GM23338 (cell line): ENCODE data around the gene CARMIL1. TPM values are rescaled to one million over a fixed set of nuclear protein-coding genes. Genes with fewer than 3 reads are reported as not detected.

Experiments
- ATAC-seq: fragments of 200-7000 bp; cut with Tn5 transposase; 3 replicates; pipeline ENCODE4 v1.9.1; 2020
- DNase-seq: peaks from one replicate; pipeline ENCODE4 v3.0.0-alpha.2; 2015; ENCODE audit warnings: low spot score
- H2AFZ ChIP-seq: fragments of 200-600 bp; sonication (generic); 2 replicates; pipeline ENCODE4 v1.8.0; 2016; ENCODE audit warnings: antibody characterized with exemption, mild to moderate bottlenecking, moderate library complexity
- H3F3A ChIP-seq: fragments of 200-600 bp; sonication (generic); replicated peaks from 2 replicates; pipeline ENCODE4 v1.8.0; 2017; ENCODE audit warnings: antibody characterized with exemption, mixed run types, low read depth
- H3K27ac ChIP-seq: fragments of 200-600 bp; sonication (generic); 2 replicates; pipeline ENCODE4 v1.6.1; 2016; ENCODE audit warnings: low read depth
- H3K27me3 ChIP-seq: fragments of 200-600 bp; sonication (generic); 2 replicates; pipeline ENCODE4 v1.8.0; 2016; ENCODE audit warnings: mild to moderate bottlenecking, mixed run types, moderate library complexity; ENCODE audit not compliant: insufficient read depth
- H3K36me3 ChIP-seq: fragments of 200-600 bp; sonication (generic); 2 replicates; pipeline ENCODE4 v1.8.0; 2016; ENCODE audit warnings: mild to moderate bottlenecking; ENCODE audit not compliant: insufficient read depth
- H3K4me1 ChIP-seq: fragments of 200-600 bp; sonication (generic); 2 replicates; pipeline ENCODE4 v1.8.0; 2016; ENCODE audit warnings: mild to moderate bottlenecking, moderate library complexity; ENCODE audit not compliant: insufficient read depth
- H3K4me2 ChIP-seq: fragments of 200-600 bp; sonication (generic); 2 replicates; pipeline ENCODE4 v1.7.1; 2017; ENCODE audit warnings: mixed run types
- H3K4me3 ChIP-seq: fragments of 200-600 bp; sonication (generic); 2 replicates; pipeline ENCODE4 v1.6.1; 2016; ENCODE audit warnings: mixed run types
- H3K79me2 ChIP-seq: fragments of 200-600 bp; sonication (generic); replicated peaks from 2 replicates; pipeline ENCODE4 v1.8.0; 2017; ENCODE audit warnings: mild to moderate bottlenecking; ENCODE audit not compliant: insufficient read depth
- H3K9me2 ChIP-seq: fragments of 200-600 bp; sonication (generic); 2 replicates; pipeline ENCODE4 v1.8.0; 2017; ENCODE audit not compliant: insufficient read depth
- H4K20me1 ChIP-seq: fragments of 200-600 bp; sonication (generic); replicated peaks from 2 replicates; pipeline ENCODE4 v1.8.0; 2017; ENCODE audit warnings: mild to moderate bottlenecking; ENCODE audit not compliant: insufficient read depth
- H3K27ac Mint-ChIP-seq: 2 replicates; pipeline ENCODE4 v1.8.0; 2020; ENCODE audit warnings: inconsistent platforms, mild to moderate bottlenecking, moderate library complexity, mixed read lengths
- H3K27me3 Mint-ChIP-seq: 3 replicates; pipeline ENCODE4 v1.8.0; 2022; ENCODE audit warnings: low read depth, mild to moderate bottlenecking, moderate library complexity, mixed read lengths, inconsistent platforms; ENCODE audit not compliant: insufficient read depth, poor library complexity
- H3K36me3 Mint-ChIP-seq: 3 replicates; pipeline ENCODE4 v1.8.0; 2021; ENCODE audit warnings: low read depth, mild to moderate bottlenecking, inconsistent platforms, moderate library complexity, mixed read lengths
- H3K4me1 Mint-ChIP-seq: 3 replicates; pipeline ENCODE4 v1.8.0; 2020; ENCODE audit warnings: mild to moderate bottlenecking, inconsistent platforms, mixed read lengths
- H3K4me3 Mint-ChIP-seq: 3 replicates; pipeline ENCODE4 v1.8.0; 2021; ENCODE audit warnings: moderate library complexity, mild to moderate bottlenecking, inconsistent platforms, mixed read lengths
- H3K9me3 Mint-ChIP-seq: 3 replicates; pipeline ENCODE4 v1.8.0; 2020; ENCODE audit warnings: moderate library complexity, mild to moderate bottlenecking, inconsistent platforms, mixed read lengths
- CREB1 ChIP-seq: fragments of 250-450 bp; sonication (Bioruptor Pico); IDR thresholded peaks from 2 replicates; pipeline ENCODE4 v1.5.0; 2020; ENCODE audit warnings: low read depth, mild to moderate bottlenecking, moderate library complexity
- EZH2 ChIP-seq: fragments of 200-600 bp; sonication (generic); IDR thresholded peaks from one replicate; pipeline ENCODE4 v1.8.0; 2017; ENCODE audit warnings: antibody characterized with exemption, mild to moderate bottlenecking, low read depth; ENCODE audit not compliant: unreplicated experiment
- EZH2phosphoT487 ChIP-seq: fragments of 200-600 bp; sonication (generic); IDR thresholded peaks from one replicate; pipeline ENCODE4 v1.8.1; 2018; ENCODE audit warnings: antibody characterized with exemption; ENCODE audit not compliant: unreplicated experiment
- JUNB ChIP-seq: IDR thresholded peaks from one replicate; pipeline ENCODE4 v1.6.1; 2016; ENCODE audit warnings: antibody characterized with exemption; ENCODE audit not compliant: unreplicated experiment
- NANOG ChIP-seq: IDR thresholded peaks from 2 replicates; pipeline ENCODE4 v1.6.1; 2016; ENCODE audit warnings: antibody characterized with exemption, borderline replicate concordance
- POLR2AphosphoS5 ChIP-seq: IDR thresholded peaks from 2 replicates; pipeline ENCODE4 v1.6.1; 2016; ENCODE audit warnings: antibody characterized with exemption, low read depth
- STAT1 ChIP-seq: IDR thresholded peaks from one replicate; pipeline ENCODE4 v1.6.1; 2016; ENCODE audit warnings: antibody characterized with exemption; ENCODE audit not compliant: unreplicated experiment
- ZNF114 ChIP-seq: fragments of 250-450 bp; sonication (Bioruptor Pico); IDR thresholded peaks from 2 replicates; pipeline ENCODE4 v1.5.0; 2020; ENCODE audit warnings: mild to moderate bottlenecking, moderate library complexity
- ZNF331 ChIP-seq: fragments of 250-450 bp; sonication (Bioruptor Pico); IDR thresholded peaks from 2 replicates; pipeline ENCODE4 v1.5.0; 2020; ENCODE audit warnings: low read depth, mild to moderate bottlenecking, moderate library complexity
- polyA plus RNA-seq: library from polyadenylated mRNA; unstranded; fragments of >200 nt; fragmentation: Nextera tagmentation; extraction: Ambion mirVana; gene quantifications from 2 replicates; pipeline ENCODE4 v1.2.1, GENCODE V29; 2016
- total RNA-seq: library from RNA; depleted of rRNA; stranded (reverse); fragments of >200 nt; shearing (Covaris generic); gene quantifications from 2 replicates; pipeline ENCODE4 v1.2.3, GENCODE V29; 2014
- TF ChIP-seq, protein P1 (sequence below), 2 experiments: fragments of 200-600 bp in 1 of 2; sonication (generic) in 1 of 2; conservative IDR thresholded peaks; 2 replicates each; pipeline versions ENCODE4 v1.5.1 to v1.6.1; 2016 to 2017; ENCODE audit warnings: antibody characterized with exemption in 2 of 2, low read depth in 2 of 2, mild to moderate bottlenecking in 2 of 2, moderate library complexity in 1 of 2
- TF ChIP-seq, protein P2 (sequence below): fragments of 250-450 bp; sonication (Bioruptor Pico); IDR thresholded peaks from 2 replicates; pipeline ENCODE4 v1.5.0; 2020; ENCODE audit warnings: mild to moderate bottlenecking, moderate library complexity
- TF ChIP-seq, protein P3 (sequence below): IDR thresholded peaks from 2 replicates; pipeline ENCODE4 v1.6.1; 2016; ENCODE audit warnings: antibody characterized with exemption
- TF ChIP-seq, protein P4 (sequence below): IDR thresholded peaks from one replicate; pipeline ENCODE4 v1.6.1; 2018; ENCODE audit warnings: antibody characterized with exemption; ENCODE audit not compliant: unreplicated experiment

The CARMIL1 gene
- total and polyA plus RNA-seq, 2 experiments from 2014 or later = 43.2 to 66.9 TPM

DNA sequence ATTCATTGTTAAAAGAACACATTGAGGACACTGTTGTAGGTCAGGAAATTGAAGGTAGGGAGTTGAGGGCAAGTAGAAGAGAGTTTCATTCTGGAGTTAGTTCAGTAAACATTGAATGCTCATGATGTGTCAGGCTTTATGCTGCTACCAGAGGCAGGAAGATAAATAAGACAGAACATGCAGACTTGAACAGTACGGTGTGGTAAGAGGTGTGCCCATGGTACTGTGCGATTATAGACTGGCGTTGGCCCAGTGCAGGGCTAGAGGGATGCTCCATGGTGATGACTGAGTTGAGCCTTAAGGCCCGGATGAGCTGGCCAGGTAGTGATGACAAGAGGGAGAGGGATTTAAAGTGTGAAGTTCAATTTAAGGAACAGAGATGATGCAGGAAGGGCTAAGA is 50.8 kb downstream of the CARMIL1 start:
- Mint-ChIP-seq H3K27me3 (peaks cover 4% of the 10 kb centered on the region), H3K36me3 (no peaks in the 10 kb centered on the region), H3K9me3 (no peaks in the 10 kb centered on the region), H3K4me1 (peaks cover 39% of the 10 kb centered on the region), H3K4me3 (no peak overlapping the region), H3K27ac (no peak overlapping the region; the same call in 1 of the 2 replicates)
- Histone ChIP-seq H3F3A (no peaks in the 10 kb centered on the region), H3K27ac (no peak overlapping the region), H3K4me3 (no peak overlapping the region), H3K79me2 (peaks cover 98% of the 10 kb centered on the region), H3K36me3 (no peaks in the 10 kb centered on the region), H3K4me2 (no peak overlapping the region; the same call in 1 of the 2 replicates), H2AFZ (no peak overlapping the region), H3K27me3 (no peaks in the 10 kb centered on the region), H3K9me2 (no peaks in the 10 kb centered on the region), H4K20me1 (peaks cover 12% of the 10 kb centered on the region; the same call in 1 of the 2 replicates), H3K4me1 (peaks cover 91% of the 10 kb centered on the region)
- no peak for TF ChIP-seq EZH2
- no peak for TF ChIP-seq JUNB
- no peak for TF ChIP-seq CREB1
- TF ChIP-seq, protein P1, sequence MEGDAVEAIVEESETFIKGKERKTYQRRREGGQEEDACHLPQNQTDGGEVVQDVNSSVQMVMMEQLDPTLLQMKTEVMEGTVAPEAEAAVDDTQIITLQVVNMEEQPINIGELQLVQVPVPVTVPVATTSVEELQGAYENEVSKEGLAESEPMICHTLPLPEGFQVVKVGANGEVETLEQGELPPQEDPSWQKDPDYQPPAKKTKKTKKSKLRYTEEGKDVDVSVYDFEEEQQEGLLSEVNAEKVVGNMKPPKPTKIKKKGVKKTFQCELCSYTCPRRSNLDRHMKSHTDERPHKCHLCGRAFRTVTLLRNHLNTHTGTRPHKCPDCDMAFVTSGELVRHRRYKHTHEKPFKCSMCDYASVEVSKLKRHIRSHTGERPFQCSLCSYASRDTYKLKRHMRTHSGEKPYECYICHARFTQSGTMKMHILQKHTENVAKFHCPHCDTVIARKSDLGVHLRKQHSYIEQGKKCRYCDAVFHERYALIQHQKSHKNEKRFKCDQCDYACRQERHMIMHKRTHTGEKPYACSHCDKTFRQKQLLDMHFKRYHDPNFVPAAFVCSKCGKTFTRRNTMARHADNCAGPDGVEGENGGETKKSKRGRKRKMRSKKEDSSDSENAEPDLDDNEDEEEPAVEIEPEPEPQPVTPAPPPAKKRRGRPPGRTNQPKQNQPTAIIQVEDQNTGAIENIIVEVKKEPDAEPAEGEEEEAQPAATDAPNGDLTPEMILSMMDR (conservative IDR thresholded peaks at IDR 0.05; ENCODE audit: low read depth in 2 of 2) = no peak
- TF ChIP-seq, protein P2, sequence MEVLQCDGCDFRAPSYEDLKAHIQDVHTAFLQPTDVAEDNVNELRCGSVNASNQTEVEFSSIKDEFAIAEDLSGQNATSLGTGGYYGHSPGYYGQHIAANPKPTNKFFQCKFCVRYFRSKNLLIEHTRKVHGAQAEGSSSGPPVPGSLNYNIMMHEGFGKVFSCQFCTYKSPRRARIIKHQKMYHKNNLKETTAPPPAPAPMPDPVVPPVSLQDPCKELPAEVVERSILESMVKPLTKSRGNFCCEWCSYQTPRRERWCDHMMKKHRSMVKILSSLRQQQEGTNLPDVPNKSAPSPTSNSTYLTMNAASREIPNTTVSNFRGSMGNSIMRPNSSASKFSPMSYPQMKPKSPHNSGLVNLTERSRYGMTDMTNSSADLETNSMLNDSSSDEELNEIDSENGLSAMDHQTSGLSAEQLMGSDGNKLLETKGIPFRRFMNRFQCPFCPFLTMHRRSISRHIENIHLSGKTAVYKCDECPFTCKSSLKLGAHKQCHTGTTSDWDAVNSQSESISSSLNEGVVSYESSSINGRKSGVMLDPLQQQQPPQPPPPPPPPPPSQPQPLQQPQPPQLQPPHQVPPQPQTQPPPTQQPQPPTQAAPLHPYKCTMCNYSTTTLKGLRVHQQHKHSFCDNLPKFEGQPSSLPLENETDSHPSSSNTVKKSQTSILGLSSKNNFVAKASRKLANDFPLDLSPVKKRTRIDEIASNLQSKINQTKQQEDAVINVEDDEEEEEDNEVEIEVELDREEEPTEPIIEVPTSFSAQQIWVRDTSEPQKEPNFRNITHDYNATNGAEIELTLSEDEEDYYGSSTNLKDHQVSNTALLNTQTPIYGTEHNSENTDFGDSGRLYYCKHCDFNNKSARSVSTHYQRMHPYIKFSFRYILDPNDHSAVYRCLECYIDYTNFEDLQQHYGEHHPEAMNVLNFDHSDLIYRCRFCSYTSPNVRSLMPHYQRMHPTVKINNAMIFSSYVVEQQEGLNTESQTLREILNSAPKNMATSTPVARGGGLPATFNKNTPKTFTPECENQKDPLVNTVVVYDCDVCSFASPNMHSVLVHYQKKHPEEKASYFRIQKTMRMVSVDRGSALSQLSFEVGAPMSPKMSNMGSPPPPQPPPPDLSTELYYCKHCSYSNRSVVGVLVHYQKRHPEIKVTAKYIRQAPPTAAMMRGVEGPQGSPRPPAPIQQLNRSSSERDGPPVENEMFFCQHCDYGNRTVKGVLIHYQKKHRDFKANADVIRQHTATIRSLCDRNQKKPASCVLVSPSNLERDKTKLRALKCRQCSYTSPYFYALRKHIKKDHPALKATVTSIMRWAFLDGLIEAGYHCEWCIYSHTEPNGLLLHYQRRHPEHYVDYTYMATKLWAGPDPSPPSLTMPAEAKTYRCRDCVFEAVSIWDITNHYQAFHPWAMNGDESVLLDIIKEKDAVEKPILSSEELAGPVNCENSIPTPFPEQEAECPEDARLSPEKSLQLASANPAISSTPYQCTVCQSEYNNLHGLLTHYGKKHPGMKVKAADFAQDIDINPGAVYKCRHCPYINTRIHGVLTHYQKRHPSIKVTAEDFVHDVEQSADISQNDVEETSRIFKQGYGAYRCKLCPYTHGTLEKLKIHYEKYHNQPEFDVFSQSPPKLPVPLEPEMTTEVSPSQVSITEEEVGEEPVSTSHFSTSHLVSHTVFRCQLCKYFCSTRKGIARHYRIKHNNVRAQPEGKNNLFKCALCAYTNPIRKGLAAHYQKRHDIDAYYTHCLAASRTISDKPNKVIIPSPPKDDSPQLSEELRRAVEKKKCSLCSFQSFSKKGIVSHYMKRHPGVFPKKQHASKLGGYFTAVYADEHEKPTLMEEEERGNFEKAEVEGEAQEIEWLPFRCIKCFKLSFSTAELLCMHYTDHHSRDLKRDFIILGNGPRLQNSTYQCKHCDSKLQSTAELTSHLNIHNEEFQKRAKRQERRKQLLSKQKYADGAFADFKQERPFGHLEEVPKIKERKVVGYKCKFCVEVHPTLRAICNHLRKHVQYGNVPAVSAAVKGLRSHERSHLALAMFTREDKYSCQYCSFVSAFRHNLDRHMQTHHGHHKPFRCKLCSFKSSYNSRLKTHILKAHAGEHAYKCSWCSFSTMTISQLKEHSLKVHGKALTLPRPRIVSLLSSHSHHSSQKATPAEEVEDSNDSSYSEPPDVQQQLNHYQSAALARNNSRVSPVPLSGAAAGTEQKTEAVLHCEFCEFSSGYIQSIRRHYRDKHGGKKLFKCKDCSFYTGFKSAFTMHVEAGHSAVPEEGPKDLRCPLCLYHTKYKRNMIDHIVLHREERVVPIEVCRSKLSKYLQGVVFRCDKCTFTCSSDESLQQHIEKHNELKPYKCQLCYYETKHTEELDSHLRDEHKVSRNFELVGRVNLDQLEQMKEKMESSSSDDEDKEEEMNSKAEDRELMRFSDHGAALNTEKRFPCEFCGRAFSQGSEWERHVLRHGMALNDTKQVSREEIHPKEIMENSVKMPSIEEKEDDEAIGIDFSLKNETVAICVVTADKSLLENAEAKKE (CRISPR knock-in tag) = no peak
- no peak for TF ChIP-seq STAT1
- TF ChIP-seq POLR2AphosphoS5 = no peak
- TF ChIP-seq ZNF114 (CRISPR knock-in tag) = no peak
- TF ChIP-seq, protein P3, sequence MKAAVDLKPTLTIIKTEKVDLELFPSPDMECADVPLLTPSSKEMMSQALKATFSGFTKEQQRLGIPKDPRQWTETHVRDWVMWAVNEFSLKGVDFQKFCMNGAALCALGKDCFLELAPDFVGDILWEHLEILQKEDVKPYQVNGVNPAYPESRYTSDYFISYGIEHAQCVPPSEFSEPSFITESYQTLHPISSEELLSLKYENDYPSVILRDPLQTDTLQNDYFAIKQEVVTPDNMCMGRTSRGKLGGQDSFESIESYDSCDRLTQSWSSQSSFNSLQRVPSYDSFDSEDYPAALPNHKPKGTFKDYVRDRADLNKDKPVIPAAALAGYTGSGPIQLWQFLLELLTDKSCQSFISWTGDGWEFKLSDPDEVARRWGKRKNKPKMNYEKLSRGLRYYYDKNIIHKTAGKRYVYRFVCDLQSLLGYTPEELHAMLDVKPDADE = no peak
- TF ChIP-seq EZH2phosphoT487 = no peak
- TF ChIP-seq NANOG = no peak
- TF ChIP-seq, protein P4, sequence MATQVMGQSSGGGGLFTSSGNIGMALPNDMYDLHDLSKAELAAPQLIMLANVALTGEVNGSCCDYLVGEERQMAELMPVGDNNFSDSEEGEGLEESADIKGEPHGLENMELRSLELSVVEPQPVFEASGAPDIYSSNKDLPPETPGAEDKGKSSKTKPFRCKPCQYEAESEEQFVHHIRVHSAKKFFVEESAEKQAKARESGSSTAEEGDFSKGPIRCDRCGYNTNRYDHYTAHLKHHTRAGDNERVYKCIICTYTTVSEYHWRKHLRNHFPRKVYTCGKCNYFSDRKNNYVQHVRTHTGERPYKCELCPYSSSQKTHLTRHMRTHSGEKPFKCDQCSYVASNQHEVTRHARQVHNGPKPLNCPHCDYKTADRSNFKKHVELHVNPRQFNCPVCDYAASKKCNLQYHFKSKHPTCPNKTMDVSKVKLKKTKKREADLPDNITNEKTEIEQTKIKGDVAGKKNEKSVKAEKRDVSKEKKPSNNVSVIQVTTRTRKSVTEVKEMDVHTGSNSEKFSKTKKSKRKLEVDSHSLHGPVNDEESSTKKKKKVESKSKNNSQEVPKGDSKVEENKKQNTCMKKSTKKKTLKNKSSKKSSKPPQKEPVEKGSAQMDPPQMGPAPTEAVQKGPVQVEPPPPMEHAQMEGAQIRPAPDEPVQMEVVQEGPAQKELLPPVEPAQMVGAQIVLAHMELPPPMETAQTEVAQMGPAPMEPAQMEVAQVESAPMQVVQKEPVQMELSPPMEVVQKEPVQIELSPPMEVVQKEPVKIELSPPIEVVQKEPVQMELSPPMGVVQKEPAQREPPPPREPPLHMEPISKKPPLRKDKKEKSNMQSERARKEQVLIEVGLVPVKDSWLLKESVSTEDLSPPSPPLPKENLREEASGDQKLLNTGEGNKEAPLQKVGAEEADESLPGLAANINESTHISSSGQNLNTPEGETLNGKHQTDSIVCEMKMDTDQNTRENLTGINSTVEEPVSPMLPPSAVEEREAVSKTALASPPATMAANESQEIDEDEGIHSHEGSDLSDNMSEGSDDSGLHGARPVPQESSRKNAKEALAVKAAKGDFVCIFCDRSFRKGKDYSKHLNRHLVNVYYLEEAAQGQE = no peak
- no peak for TF ChIP-seq ZNF331 (CRISPR knock-in tag)
- ATAC-seq (no peak), DNase-seq (no peak)
